SW 1271 (cell line): ENCODE measurements around the gene BDKRB1.

Source experiments
- DNase-seq, 2 experiments: peaks; one replicate each; lab custom pipeline; 2025; lab: John Stamatoyannopoulos, UW

The BDKRB1 gene

DNA sequence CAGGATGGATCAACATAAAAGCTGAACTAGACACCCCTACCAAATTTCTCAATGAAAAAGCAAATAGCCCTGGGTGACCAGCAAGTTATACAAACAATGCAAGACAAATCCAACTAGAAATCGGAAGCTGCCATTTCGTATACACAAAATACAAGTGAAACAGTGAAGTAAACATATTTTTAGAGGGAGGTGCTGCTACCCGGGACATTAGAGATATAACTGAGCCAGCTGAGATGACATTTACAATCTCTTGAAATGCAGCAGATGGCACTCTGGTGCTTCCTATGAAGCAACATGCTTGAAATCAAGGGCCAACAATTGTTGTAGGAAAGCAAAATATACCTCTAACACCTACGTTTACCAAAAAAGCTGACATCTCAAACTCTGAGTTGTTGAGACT lies 25.5 kb downstream of the BDKRB1 start:
- DNase-seq = no peak

DNA sequence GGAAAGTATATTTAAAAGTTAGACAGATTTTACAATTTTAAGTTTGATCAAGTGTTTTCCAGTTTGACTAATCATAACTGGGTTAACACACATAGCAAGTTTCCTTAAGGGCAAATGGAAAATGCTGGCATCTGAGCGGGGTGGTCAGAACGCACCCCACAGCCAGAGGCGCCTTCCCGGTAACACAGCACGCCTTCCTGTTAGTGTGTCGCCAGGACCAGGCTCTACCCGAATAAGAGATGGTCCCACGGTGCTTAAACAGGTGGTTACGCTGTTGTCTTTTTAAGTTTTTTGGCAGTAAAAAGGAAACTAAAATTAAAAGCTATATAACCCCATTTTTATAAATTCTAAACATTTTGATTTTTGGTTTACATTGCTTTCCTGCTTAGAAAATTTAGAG lies 28.0 kb downstream of the BDKRB1 start:
- no peak for DNase-seq

DNA sequence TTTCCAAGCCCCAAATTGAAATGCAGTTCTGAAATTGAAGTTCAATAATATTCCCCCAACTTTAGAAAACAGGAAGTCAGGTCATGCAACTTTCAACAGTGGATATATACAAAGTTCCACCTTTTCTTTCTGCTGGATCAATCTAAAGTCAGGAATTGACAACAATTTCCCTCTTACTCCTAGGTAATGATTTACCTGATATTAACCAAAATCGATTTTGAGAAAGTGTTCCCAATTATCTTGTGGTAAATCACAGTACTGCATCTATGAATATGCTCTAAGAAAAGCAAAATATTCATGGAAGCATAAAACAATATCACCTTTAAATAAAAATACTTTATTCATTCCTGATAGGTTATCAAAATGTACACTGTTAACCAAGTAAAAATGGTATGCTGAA lies 28.4 kb downstream of the BDKRB1 start:
- DNase-seq = no peak

DNA sequence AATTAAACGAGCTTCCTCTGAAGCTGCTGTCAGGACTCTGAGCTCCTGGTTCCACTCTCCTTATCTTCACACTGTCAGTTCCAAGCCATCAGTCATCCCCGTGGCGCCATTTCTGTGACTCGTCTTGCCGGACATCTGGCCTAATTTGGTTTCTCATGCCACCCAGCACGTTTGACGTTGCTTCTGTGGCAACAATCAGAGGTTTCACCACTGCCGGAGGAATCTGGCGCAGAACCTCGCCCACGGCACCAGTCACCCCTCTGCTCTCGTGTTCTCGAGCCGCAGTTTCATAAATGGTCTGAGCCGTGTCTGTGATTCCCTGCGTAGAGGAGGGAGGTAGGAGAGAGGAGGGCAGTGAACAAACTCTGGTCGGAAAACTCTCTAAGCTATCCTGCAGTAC lies 29.7 kb downstream of the BDKRB1 start:
- no peak for DNase-seq

DNA sequence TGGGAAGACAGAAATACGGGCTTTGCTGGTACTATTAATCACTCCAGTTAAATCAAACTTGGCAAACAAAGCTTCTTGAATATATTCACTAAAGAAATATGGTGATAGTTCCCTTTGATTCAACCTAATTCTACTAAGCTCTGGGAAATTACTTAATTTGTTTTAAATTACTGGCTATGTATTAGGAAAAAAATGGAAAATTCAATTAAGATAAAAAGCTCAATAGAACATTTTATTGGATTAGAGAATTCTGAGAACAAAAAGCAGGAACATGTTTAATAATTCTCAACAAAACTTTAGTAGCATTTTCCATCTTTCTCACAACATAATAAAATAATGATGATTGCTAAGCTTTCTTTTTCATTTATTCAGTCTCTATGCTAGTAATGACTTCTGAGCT lies 30.2 kb downstream of the BDKRB1 start:
- no peak for DNase-seq

DNA sequence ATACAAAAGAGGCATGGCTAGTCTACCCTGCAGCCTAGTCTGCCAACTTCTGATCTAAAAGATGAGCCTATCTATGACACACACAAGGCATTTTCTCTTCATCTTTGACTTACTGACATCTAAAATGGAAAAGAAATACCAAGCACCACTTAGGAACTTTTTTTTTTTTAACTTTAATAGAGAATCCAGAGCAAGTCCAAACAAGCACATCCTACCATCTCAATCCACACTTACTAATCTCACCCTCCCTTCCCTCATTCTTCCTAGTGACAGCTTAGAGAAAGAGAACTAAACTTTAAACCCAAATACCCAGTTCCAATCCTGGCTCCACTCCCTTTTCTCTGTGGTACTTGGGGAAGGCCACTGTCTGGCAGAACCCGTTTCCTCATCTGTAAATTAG lies 31.8 kb downstream of the BDKRB1 start:
- no peak for DNase-seq

DNA sequence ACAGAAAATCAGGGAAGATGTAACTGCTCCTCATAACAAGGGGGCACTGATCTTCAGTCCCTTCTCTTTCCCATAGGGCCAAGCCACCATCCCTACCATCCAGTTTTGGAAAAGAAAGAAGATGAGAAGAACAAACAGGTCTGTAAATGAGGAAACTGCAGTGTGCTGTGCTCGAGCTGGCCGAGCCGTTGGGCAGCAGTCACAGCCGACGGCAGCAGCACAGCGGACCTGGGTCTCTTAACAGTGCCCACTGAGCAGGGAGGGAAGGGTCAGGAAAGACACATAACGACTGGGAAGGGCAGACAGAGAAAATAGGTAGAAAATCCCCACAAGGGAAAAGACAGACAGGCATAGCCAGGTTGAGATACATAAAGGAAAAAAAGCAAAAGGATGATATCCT lies 38.2 kb downstream of the BDKRB1 start:
- DNase-seq = no peak

DNA sequence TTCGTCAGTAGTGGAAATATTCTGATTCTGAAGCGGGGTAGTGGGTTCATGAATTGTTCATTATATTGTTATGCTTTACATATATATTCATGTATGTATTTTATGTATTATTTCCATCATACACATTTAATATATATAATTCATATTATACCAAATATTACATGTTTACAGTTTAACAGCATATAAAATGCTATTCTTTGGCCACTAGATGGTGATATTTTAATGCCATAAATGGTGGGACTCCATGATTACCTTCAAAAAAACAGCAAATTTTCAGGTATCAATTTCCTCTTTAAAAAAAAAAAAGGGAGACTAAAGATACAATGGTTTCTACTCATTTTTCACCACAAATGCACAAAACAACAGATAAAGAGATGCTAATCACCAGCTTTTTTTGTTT lies 41.0 kb downstream of the BDKRB1 start:
- DNase-seq = peak in 1 of 2 experiments; percentile 27

DNA sequence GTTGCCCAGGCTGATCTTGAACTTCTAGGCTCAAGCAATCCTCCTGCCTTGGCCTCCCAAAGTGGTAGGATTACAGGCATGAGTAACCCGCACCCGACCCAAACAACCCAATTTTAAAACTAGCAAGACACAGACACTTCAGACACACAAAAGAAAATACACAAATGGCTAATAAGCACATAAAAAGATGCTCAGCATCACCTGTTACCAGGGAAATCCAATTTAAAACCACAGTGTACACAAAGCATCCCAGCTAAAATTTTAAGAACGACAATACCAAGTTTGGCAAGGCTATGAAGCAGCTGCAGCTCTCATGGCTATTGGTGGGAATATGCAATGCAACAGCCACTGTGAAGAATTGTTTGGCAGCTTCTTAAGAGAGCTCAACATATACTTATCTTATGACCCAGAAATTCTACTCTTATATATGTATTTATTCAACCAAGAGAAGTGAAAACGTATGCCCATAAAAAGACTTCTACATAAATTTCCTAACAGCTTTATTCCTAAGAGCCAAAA lies 42.0 kb downstream of the BDKRB1 start:
- DNase-seq = no peak

DNA sequence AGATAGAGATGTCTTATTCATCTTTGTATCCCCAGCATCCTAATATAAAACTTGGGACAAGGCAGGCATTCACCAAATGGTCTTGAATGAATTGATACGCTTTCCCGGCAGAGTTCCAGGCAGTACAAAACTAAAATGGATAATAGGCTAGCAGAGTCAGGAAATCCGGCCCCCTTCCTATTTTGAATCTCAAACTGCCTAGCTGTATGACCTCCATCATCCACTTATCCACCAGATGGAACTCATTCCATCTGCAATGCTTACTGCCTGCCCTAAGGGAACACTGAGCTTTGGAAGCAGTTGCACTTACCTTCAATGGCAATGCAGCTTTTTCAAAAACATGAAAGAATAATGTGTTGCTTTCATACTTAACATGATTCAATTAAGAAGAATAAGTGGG lies 43.4 kb downstream of the BDKRB1 start:
- DNase-seq = no peak

DNA sequence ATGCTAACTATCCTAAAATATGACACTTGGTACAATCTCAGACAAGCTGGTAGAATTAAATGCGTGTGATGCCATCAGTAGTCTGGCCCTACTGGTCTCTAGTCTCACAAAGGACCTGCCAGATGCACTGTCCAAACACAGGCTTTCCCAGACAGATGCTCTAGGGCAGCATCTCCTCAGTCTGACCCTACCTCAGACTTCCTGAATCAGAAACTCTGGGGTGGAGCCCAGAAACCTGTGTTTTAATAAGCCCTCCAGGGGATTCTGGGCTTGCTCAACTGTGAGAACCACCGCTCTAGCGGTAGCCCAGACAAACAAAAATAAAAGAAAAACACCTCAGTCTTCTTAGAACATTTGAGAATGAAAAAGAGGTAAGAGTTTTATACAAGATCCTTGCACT lies 48.0 kb downstream of the BDKRB1 start:
- no peak for DNase-seq

DNA sequence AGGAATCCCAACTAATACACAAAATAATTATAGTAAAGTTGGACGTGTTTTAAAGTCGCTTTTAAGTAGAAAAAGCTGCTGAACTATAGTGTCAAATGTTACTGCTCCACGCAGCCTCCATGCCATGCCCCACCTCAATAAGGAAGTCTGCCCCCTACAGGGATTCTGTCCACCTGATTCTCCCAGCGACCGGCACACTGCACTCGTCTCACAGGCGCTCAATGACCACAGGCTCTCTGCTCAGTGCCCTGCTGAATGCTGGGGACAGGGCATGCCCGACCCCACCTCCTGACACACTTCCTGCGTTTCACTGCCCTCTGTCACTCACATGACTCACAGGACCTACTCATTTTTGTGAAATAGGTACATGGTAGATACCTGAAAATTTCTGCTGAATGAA lies 48.9 kb downstream of the BDKRB1 start:
- DNase-seq = no peak

DNA sequence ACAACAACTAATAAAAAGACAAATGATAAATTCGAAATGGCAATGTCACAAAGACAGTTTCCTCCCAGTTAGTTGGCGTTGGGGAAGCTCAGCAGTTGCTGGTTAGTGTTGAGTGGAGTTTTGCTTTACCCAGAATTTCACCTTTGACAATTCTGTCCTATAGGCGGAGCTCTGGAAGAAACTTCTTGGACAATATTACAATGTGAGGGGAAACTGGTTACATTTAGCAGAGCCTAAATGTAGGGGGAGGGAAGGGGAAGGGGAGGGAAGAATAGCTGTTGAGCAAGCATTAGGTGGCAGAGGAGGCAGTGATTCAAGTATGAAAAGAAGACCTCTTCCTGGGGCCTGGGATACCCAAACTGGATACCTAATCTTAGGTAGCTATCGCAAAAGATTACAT lies 51.4 kb downstream of the BDKRB1 start:
- DNase-seq = no peak

DNA sequence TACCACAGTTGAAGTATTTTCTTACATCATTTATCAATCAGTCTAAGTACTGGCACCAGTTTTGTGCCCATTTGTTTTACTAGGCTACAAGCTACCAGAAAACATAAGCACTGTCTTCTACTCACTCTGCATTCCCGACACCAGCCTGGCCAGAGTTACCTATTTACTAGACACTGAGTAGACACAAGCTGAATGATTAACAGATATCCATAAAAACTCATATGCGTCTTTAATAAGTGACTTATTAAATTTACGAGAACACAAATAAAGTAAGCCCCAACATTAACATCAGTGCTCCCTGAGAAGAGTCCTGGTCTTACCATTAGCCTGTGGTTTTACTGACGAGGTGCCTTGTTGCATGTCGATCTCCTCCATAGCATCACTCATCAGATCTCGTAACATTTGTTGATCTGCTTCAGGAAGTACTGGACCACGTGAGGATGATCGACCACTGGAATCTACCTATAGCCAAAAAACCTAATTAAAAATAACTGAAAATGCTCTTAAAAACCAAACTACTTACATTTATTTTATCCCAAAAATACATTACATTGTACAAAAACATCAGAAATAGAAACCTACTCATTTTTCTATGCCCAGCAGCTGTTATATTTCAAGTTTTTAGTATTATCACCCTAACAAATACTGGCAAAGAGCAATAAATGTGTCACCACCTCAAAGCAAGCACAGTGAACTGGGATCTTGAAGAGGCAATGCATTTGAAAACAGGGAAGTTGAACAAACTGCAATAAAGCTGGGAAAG lies 53.3 kb downstream of the BDKRB1 start:
- no peak for DNase-seq

DNA sequence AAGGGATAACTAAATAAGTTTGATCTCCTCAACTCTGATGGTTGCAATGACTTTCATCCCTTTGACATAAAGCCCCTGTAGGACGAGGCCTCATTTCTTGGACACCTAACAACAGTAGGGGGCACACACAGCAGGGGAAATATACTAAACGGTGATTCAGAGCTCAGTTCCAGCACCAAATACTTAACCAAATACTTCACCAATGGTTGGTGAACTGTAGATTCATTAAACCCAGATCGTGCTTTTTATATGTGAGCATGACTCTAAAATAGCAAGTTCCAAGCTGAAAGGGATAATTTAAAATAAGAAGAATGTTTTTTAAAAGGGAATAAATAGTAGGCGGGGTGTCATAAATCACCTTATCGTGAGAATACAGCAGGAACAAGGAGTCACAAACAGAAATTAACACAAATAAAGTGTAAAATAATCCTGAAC lies 53.9 kb downstream of the BDKRB1 start:
- no peak for DNase-seq

DNA sequence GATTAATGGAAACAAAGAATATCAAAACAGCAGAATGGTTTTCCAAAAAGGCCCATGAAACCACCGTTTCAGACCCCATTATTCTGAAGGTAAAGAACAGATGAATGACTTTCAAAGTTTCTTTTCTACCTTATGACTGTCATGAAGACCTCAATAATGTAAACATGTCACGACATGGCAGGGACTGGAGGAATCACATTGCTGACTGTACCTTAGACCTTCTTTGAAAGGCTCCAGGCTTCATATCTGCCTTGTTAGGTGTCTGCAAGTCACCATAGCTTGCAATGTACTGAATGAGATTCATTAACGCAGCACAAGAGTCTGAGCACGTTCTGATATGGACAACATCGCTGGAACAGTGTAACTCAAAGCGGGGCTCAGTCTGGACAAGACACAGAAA lies 54.9 kb downstream of the BDKRB1 start:
- no peak for DNase-seq
